GM18526 (cell line): ENCODE results near the gene CCR6.

Source experiments
- POLR2A ChIP-seq: IDR thresholded peaks from 3 replicates; pipeline ENCODE4 v1.6.1; 2011; ENCODE audit not compliant: insufficient read length; ENCODE audit errors: extremely low read depth

Gene CCR6

GRCh38 chr6:167112421-167112820 is 10.5 kb upstream of the CCR6 start:
- no peak for TF ChIP-seq POLR2A

GRCh38 chr6:167113047-167113754 is 9.7 kb upstream of the CCR6 start:
- no peak for TF ChIP-seq POLR2A

GRCh38 chr6:167113935-167114910 is 8.7 kb upstream of the CCR6 start:
- TF ChIP-seq POLR2A, result peak; percentile 75

- no peak for TF ChIP-seq POLR2A
These were observed 7.8 kb upstream of the CCR6 start for GRCh38 chr6:167115054-167115453.

GRCh38 chr6:167116109-167116837 is 6.6 kb upstream of the CCR6 start:
- no peak for TF ChIP-seq POLR2A

- no peak for TF ChIP-seq POLR2A
These were observed 6.1 kb upstream of the CCR6 start for GRCh38 chr6:167116838-167117228.

- no peak for TF ChIP-seq POLR2A
These were observed 4.9 kb upstream of the CCR6 start for GRCh38 chr6:167118006-167118405.

GRCh38 chr6:167118839-167119238 is 4.1 kb upstream of the CCR6 start:
- no peak for TF ChIP-seq POLR2A

GRCh38 chr6:167119670-167120582 is 3.0 kb upstream of the CCR6 start:
- TF ChIP-seq POLR2A, result peak; percentile 21

- TF ChIP-seq POLR2A, result no peak
These were observed 2.4 kb upstream of the CCR6 start for GRCh38 chr6:167120583-167120903.

GRCh38 chr6:167121335-167121841 is 1.5 kb upstream of the CCR6 start:
- peak; percentile 26 for TF ChIP-seq POLR2A

- peak; percentile 15 for TF ChIP-seq POLR2A
These were observed 662 bp upstream of the CCR6 start for GRCh38 chr6:167122041-167122826.

- no peak for TF ChIP-seq POLR2A
These were observed 1.9 kb downstream of the CCR6 start for GRCh38 chr6:167124753-167125152.

- no peak for TF ChIP-seq POLR2A
These were observed 2.5 kb downstream of the CCR6 start for GRCh38 chr6:167125410-167125809.
